Measurements from ENCODE around the gene ORM2.

The ORM2 gene

GRCh38 chr9:114376586-114377445 lies 47.1 kb downstream of the ORM2 start:
- H3K4me3 ChIP-seq (ENCODE audit: low read length), result no peak overlapping the region
- TF ChIP-seq, protein P1, sequence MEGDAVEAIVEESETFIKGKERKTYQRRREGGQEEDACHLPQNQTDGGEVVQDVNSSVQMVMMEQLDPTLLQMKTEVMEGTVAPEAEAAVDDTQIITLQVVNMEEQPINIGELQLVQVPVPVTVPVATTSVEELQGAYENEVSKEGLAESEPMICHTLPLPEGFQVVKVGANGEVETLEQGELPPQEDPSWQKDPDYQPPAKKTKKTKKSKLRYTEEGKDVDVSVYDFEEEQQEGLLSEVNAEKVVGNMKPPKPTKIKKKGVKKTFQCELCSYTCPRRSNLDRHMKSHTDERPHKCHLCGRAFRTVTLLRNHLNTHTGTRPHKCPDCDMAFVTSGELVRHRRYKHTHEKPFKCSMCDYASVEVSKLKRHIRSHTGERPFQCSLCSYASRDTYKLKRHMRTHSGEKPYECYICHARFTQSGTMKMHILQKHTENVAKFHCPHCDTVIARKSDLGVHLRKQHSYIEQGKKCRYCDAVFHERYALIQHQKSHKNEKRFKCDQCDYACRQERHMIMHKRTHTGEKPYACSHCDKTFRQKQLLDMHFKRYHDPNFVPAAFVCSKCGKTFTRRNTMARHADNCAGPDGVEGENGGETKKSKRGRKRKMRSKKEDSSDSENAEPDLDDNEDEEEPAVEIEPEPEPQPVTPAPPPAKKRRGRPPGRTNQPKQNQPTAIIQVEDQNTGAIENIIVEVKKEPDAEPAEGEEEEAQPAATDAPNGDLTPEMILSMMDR (IDR thresholded peaks at IDR 0.05; ENCODE audit: insufficient read depth, low read depth, low read length, missing control alignments), result no peak
- DNase-seq (ENCODE audit: low read depth), result no peak

DNA sequence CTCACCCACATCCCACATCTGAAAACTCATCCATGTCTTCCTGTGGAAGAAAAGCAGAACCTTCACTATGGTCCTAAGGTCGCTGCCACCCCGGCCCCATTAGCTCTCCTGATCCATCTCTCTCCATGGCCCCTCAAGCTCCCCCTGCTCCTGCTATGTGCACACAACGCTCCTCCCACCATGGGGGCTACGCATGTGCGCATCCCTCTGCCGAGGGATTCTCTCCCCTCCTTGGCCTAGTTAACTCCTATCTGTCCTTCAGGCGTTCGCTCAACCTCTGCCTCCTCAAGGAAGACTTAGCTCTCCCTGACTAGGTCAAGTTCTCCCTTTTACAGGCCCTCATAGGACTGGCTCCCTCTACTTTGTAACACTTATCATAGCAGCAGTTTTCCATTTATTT lies 48.3 kb downstream of the ORM2 start:
- TF ChIP-seq, protein P1 (IDR thresholded peaks at IDR 0.05; ENCODE audit: insufficient read depth, low read depth, low read length, missing control alignments), result no peak
- no peak for DNase-seq (ENCODE audit: low read depth)
- no peak overlapping the region for H3K4me3 ChIP-seq (ENCODE audit: low read length)

DNA sequence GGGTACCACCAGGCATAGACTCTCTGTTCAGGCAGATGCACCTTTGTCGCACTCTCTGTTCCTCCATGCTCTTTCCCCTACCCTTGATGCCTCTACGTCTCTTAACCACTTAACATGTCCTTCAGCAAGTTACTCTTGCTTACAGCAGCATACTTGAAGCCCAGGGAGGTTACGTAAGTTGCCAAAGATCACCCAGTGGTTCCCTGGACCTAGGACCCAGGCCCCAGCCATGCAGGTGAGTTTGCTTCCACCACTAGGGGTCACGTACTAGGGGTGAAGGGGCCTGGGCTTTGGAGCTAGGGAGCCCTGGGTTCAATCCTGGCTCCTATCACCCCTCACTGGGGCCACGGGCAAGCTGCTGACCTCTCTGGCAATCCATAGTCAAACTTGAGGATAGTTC lies 49.2 kb downstream of the ORM2 start:
- H3K4me3 ChIP-seq (ENCODE audit: low read length), result no peak overlapping the region
- DNase-seq (ENCODE audit: low read depth), result no peak
- TF ChIP-seq, protein P1 (IDR thresholded peaks at IDR 0.05; ENCODE audit: insufficient read depth, low read depth, low read length, missing control alignments), result no peak

All from epithelial cell of esophagus (primary cell).